GM23338 (cell line): ENCODE data around the gene IRF5. TPM values are rescaled to one million over a fixed set of nuclear protein-coding genes. Genes with fewer than 3 reads are reported as not detected.

Source experiments
- ATAC-seq: fragments of 200-7000 bp; cut with Tn5 transposase; 3 replicates; pipeline ENCODE4 v1.9.1; 2020
- DNase-seq: peaks from one replicate; pipeline ENCODE4 v3.0.0-alpha.2; 2015; ENCODE audit warnings: low spot score
- H2AFZ ChIP-seq: fragments of 200-600 bp; sonication (generic); 2 replicates; pipeline ENCODE4 v1.8.0; 2016; ENCODE audit warnings: antibody characterized with exemption, mild to moderate bottlenecking, moderate library complexity
- H3F3A ChIP-seq: fragments of 200-600 bp; sonication (generic); replicated peaks from 2 replicates; pipeline ENCODE4 v1.8.0; 2017; ENCODE audit warnings: antibody characterized with exemption, mixed run types, low read depth
- H3K27ac ChIP-seq: fragments of 200-600 bp; sonication (generic); 2 replicates; pipeline ENCODE4 v1.6.1; 2016; ENCODE audit warnings: low read depth
- H3K27me3 ChIP-seq: fragments of 200-600 bp; sonication (generic); 2 replicates; pipeline ENCODE4 v1.8.0; 2016; ENCODE audit warnings: mild to moderate bottlenecking, mixed run types, moderate library complexity; ENCODE audit not compliant: insufficient read depth
- H3K36me3 ChIP-seq: fragments of 200-600 bp; sonication (generic); 2 replicates; pipeline ENCODE4 v1.8.0; 2016; ENCODE audit warnings: mild to moderate bottlenecking; ENCODE audit not compliant: insufficient read depth
- H3K4me1 ChIP-seq: fragments of 200-600 bp; sonication (generic); 2 replicates; pipeline ENCODE4 v1.8.0; 2016; ENCODE audit warnings: mild to moderate bottlenecking, moderate library complexity; ENCODE audit not compliant: insufficient read depth
- H3K4me2 ChIP-seq: fragments of 200-600 bp; sonication (generic); 2 replicates; pipeline ENCODE4 v1.7.1; 2017; ENCODE audit warnings: mixed run types
- H3K4me3 ChIP-seq: fragments of 200-600 bp; sonication (generic); 2 replicates; pipeline ENCODE4 v1.6.1; 2016; ENCODE audit warnings: mixed run types
- H3K79me2 ChIP-seq: fragments of 200-600 bp; sonication (generic); replicated peaks from 2 replicates; pipeline ENCODE4 v1.8.0; 2017; ENCODE audit warnings: mild to moderate bottlenecking; ENCODE audit not compliant: insufficient read depth
- H3K9me2 ChIP-seq: fragments of 200-600 bp; sonication (generic); 2 replicates; pipeline ENCODE4 v1.8.0; 2017; ENCODE audit not compliant: insufficient read depth
- H4K20me1 ChIP-seq: fragments of 200-600 bp; sonication (generic); replicated peaks from 2 replicates; pipeline ENCODE4 v1.8.0; 2017; ENCODE audit warnings: mild to moderate bottlenecking; ENCODE audit not compliant: insufficient read depth
- H3K27ac Mint-ChIP-seq: 2 replicates; pipeline ENCODE4 v1.8.0; 2020; ENCODE audit warnings: inconsistent platforms, mild to moderate bottlenecking, moderate library complexity, mixed read lengths
- H3K27me3 Mint-ChIP-seq: 3 replicates; pipeline ENCODE4 v1.8.0; 2022; ENCODE audit warnings: low read depth, mild to moderate bottlenecking, moderate library complexity, mixed read lengths, inconsistent platforms; ENCODE audit not compliant: insufficient read depth, poor library complexity
- H3K36me3 Mint-ChIP-seq: 3 replicates; pipeline ENCODE4 v1.8.0; 2021; ENCODE audit warnings: low read depth, mild to moderate bottlenecking, inconsistent platforms, moderate library complexity, mixed read lengths
- H3K4me1 Mint-ChIP-seq: 3 replicates; pipeline ENCODE4 v1.8.0; 2020; ENCODE audit warnings: mild to moderate bottlenecking, inconsistent platforms, mixed read lengths
- H3K4me3 Mint-ChIP-seq: 3 replicates; pipeline ENCODE4 v1.8.0; 2021; ENCODE audit warnings: moderate library complexity, mild to moderate bottlenecking, inconsistent platforms, mixed read lengths
- H3K9me3 Mint-ChIP-seq: 3 replicates; pipeline ENCODE4 v1.8.0; 2020; ENCODE audit warnings: moderate library complexity, mild to moderate bottlenecking, inconsistent platforms, mixed read lengths
- CREB1 ChIP-seq: fragments of 250-450 bp; sonication (Bioruptor Pico); IDR thresholded peaks from 2 replicates; pipeline ENCODE4 v1.5.0; 2020; ENCODE audit warnings: low read depth, mild to moderate bottlenecking, moderate library complexity
- CTCF ChIP-seq, 2 experiments: fragments of 200-600 bp in 1 of 2; sonication (generic) in 1 of 2; conservative IDR thresholded peaks; 2 replicates each; pipeline versions ENCODE4 v1.5.1 to v1.6.1; 2016 to 2017; ENCODE audit warnings: antibody characterized with exemption in 2 of 2, low read depth in 2 of 2, mild to moderate bottlenecking in 2 of 2, moderate library complexity in 1 of 2
- ETS1 ChIP-seq: IDR thresholded peaks from 2 replicates; pipeline ENCODE4 v1.6.1; 2016; ENCODE audit warnings: antibody characterized with exemption
- EZH2 ChIP-seq: fragments of 200-600 bp; sonication (generic); IDR thresholded peaks from one replicate; pipeline ENCODE4 v1.8.0; 2017; ENCODE audit warnings: antibody characterized with exemption, mild to moderate bottlenecking, low read depth; ENCODE audit not compliant: unreplicated experiment
- EZH2phosphoT487 ChIP-seq: fragments of 200-600 bp; sonication (generic); IDR thresholded peaks from one replicate; pipeline ENCODE4 v1.8.1; 2018; ENCODE audit warnings: antibody characterized with exemption; ENCODE audit not compliant: unreplicated experiment
- JUNB ChIP-seq: IDR thresholded peaks from one replicate; pipeline ENCODE4 v1.6.1; 2016; ENCODE audit warnings: antibody characterized with exemption; ENCODE audit not compliant: unreplicated experiment
- NANOG ChIP-seq: IDR thresholded peaks from 2 replicates; pipeline ENCODE4 v1.6.1; 2016; ENCODE audit warnings: antibody characterized with exemption, borderline replicate concordance
- POLR2AphosphoS5 ChIP-seq: IDR thresholded peaks from 2 replicates; pipeline ENCODE4 v1.6.1; 2016; ENCODE audit warnings: antibody characterized with exemption, low read depth
- REST ChIP-seq: IDR thresholded peaks from one replicate; pipeline ENCODE4 v1.6.1; 2018; ENCODE audit warnings: antibody characterized with exemption; ENCODE audit not compliant: unreplicated experiment
- STAT1 ChIP-seq: IDR thresholded peaks from one replicate; pipeline ENCODE4 v1.6.1; 2016; ENCODE audit warnings: antibody characterized with exemption; ENCODE audit not compliant: unreplicated experiment
- ZNF114 ChIP-seq: fragments of 250-450 bp; sonication (Bioruptor Pico); IDR thresholded peaks from 2 replicates; pipeline ENCODE4 v1.5.0; 2020; ENCODE audit warnings: mild to moderate bottlenecking, moderate library complexity
- ZNF331 ChIP-seq: fragments of 250-450 bp; sonication (Bioruptor Pico); IDR thresholded peaks from 2 replicates; pipeline ENCODE4 v1.5.0; 2020; ENCODE audit warnings: low read depth, mild to moderate bottlenecking, moderate library complexity
- polyA plus RNA-seq: library from polyadenylated mRNA; unstranded; fragments of >200 nt; fragmentation: Nextera tagmentation; extraction: Ambion mirVana; gene quantifications from 2 replicates; pipeline ENCODE4 v1.2.1, GENCODE V29; 2016
- total RNA-seq: library from RNA; depleted of rRNA; stranded (reverse); fragments of >200 nt; shearing (Covaris generic); gene quantifications from 2 replicates; pipeline ENCODE4 v1.2.3, GENCODE V29; 2014

The IRF5 gene
- total and polyA plus RNA-seq, 2 experiments from 2014 or later, result 0.37 to 3.7 TPM

- Mint-ChIP-seq H3K4me1 (peaks cover 14% of the 10 kb centered on the region), H3K36me3 (peaks cover 70% of the 10 kb centered on the region), H3K4me3 (no peak overlapping the region), H3K27me3 (peaks cover 12% of the 10 kb centered on the region), H3K27ac (no peak overlapping the region), H3K9me3 (no peaks in the 10 kb centered on the region)
- no peak for ATAC-seq
- TF ChIP-seq REST (no peak), ZNF331 (no peak), JUNB (no peak), ZNF114 (CRISPR knock-in tag) (no peak), CTCF (conservative IDR thresholded peaks at IDR 0.05; ENCODE audit: low read depth in 2 of 2) (no peak), EZH2phosphoT487 (no peak)
- Histone ChIP-seq H4K20me1 (peaks cover 7% of the 10 kb centered on the region; the same call in 1 of the 2 replicates), H3K79me2 (no peaks in the 10 kb centered on the region; the same call in 1 of the 2 replicates), H3F3A (no peaks in the 10 kb centered on the region; the same call in 1 of the 2 replicates), H3K4me3 (no peak overlapping the region), H3K36me3 (peaks cover 15% of the 10 kb centered on the region), H3K4me2 (no peak overlapping the region), H2AFZ (no peak overlapping the region), H3K27ac (no peak overlapping the region), H3K4me1 (peaks cover 17% of the 10 kb centered on the region), H3K9me2 (no peaks in the 10 kb centered on the region), H3K27me3 (no peaks in the 10 kb centered on the region)
- DNase-seq, result no peak
Measured at GRCh38 chr7:128959296-128959695, 21.6 kb downstream of the IRF5 start.

GRCh38 chr7:128961030-128961659 lies 23.4 kb downstream of the IRF5 start:
- H3K27me3 Mint-ChIP-seq, result peaks cover 4% of the 10 kb centered on the region
- Histone ChIP-seq H3K4me1 (peaks cover 7% of the 10 kb centered on the region; the same call in 1 of the 2 replicates), H3K27ac (no peak overlapping the region), H3K4me3 (no peak overlapping the region), H3K79me2 (no peaks in the 10 kb centered on the region; the same call in 1 of the 2 replicates), H3K4me2 (no peak overlapping the region), H3K9me2 (no peaks in the 10 kb centered on the region), H3K27me3 (no peaks in the 10 kb centered on the region), H3F3A (no peaks in the 10 kb centered on the region; the same call in 1 of the 2 replicates), H4K20me1 (peaks cover 7% of the 10 kb centered on the region; the same call in 1 of the 2 replicates), H3K36me3 (peaks cover 18% of the 10 kb centered on the region), H2AFZ (no peak overlapping the region)
- no peak overlapping the region for H3K27ac Mint-ChIP-seq
- no peaks in the 10 kb centered on the region for H3K9me3 Mint-ChIP-seq
- DNase-seq (no peak), ATAC-seq (no peak)
- H3K4me3 Mint-ChIP-seq, result no peak overlapping the region
- peaks cover 70% of the 10 kb centered on the region for H3K36me3 Mint-ChIP-seq
- peaks cover 12% of the 10 kb centered on the region; the same call in 2 of the 3 replicates for H3K4me1 Mint-ChIP-seq
- TF ChIP-seq ZNF331 (no peak), STAT1 (no peak), POLR2AphosphoS5 (no peak), ZNF114 (CRISPR knock-in tag) (no peak), EZH2 (no peak), EZH2phosphoT487 (no peak), JUNB (no peak), ETS1 (no peak), CREB1 (CRISPR knock-in tag) (no peak), CTCF (conservative IDR thresholded peaks at IDR 0.05; ENCODE audit: low read depth in 2 of 2) (no peak), NANOG (no peak)
